Stimulated activated CD8-positive, alpha-beta memory T cell treated with anti-CD3 and anti-CD28 coated beads, Interleukin-15, amount 100 ng/mL, for 48 hours (primary cell): ENCODE data around the gene KLRF2.

Experiments used
- DNase-seq, 2 donors: peaks; one replicate each; pipeline ENCODE4 v3.0.0-alpha.2; 2020; ENCODE audit warnings: low read depth in 2 of 2

Gene KLRF2

GRCh38 chr12:9888665-9889273, 7.5 kb downstream of the KLRF2 start:
- no peak for DNase-seq

DNA sequence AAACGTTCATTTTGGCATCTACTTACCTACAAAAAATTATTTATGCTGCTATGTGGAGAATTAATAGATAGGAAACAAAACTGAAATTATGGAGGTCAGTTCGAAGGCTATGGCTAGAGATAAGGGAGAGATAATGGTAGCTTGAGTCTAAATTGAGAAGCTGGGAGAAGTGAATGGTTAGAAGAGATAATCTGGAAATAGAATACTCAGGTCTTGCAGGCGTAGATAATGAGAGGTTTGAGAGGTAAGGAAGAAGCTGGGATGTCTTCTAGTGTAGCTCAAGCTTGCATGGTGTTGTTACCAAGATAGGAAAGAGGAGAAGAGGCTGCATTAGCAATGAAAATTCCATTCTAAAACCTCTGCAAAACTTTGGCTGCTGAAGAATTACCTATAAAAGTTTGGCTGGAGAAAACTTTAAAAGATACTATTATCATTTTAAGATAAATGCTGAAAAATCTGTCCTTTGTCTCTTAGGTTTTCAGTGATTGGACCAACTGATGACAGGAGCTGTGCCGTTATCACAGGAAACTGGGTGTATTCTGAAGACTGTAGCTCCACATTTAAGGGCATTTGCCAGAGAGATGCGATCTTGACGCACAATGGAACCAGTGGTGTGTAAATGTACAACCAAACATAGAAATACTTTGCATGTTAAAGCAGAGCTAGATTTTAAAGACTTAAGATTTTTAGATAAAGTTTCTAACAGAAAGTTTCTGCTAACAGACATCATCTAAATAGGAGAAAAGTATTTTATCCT, 14.1 kb downstream of the KLRF2 start:
- DNase-seq: no peak

- no peak for DNase-seq
Observed at GRCh38 chr12:9897535-9897934, 16.2 kb downstream of the KLRF2 start.

GRCh38 chr12:9899209-9899608, 17.9 kb downstream of the KLRF2 start:
- DNase-seq: no peak

GRCh38 chr12:9900930-9901329, 19.6 kb downstream of the KLRF2 start:
- no peak for DNase-seq

DNA sequence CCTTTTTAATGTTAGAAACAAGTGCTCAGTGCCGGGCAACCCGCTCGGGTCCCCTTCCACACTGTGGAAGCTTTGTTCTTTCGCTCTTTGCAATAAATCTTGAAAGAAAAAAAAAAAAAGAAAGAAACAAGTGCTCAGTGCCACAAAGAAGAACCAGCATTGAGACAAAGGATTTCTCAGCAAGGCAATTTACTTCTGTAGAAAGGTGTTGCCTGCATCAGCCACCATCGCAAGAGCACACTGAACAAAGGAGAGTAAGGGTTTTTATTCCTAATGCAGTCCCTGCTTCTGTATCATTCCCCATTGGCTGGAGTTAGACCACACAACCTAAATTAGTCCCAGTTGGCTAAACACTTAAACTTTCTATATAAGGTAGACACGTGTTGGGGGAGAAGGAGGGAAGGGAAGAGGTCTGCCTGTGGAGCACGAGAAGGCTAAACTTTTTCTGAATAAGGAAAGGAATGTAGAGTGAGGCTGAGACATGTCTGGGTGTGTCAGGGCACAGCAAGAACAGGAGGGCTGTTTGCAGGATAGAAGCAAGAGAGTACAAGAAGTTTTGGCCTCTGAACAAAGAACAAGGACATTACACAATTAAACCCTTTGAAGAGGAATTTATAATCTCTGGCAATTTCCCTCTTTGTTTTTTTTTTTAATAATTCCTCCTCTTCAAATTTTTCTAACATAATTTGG, 21.4 kb downstream of the KLRF2 start:
- no peak for DNase-seq

GRCh38 chr12:9906873-9907272, 25.6 kb downstream of the KLRF2 start:
- DNase-seq: peak in 1 of 2 donors; percentile 20

- DNase-seq: no peak
Observed at GRCh38 chr12:9907769-9908168, 26.5 kb downstream of the KLRF2 start.

DNA sequence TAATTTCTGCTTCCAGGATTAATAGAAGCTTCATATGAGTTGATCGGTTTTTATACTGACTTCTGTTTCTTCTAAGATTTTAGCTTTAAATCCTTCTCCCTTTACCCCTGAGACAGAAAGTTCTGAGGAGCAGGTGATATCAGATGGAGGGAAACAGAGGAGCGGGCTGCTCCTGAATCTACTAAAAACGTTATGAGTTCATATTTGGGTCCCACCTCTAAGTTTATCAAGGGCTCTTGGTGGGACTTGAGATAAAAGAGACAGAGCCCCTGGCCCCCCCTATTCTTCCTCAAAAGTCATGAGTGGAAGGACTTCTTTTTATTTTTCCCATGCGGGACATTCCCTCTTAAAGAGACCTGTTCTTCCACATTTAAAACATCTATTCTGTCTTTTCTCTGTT, 27.1 kb downstream of the KLRF2 start:
- no peak for DNase-seq

GRCh38 chr12:9909724-9910123, 28.4 kb downstream of the KLRF2 start:
- DNase-seq: no peak

GRCh38 chr12:9910716-9911421, 29.6 kb downstream of the KLRF2 start:
- no peak for DNase-seq

DNA sequence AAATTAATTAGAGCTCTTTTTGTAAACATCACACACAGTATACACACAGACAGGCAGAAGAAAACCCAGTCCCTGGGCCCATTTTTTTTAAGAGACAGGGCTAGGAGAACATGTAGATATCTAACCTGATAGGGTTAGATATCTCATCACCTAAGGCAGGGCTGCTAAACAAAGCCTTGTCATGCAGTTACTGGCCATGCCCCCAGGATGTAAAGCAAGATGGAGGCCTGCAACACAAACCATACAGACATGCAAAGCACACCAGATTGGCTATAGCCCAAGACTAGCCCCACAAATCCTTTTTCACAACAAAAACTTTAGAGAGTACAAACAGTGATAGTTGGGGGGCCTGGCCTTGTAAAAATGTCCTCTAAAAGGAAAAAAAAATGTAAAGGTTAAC, 30.4 kb downstream of the KLRF2 start:
- DNase-seq: no peak

DNA sequence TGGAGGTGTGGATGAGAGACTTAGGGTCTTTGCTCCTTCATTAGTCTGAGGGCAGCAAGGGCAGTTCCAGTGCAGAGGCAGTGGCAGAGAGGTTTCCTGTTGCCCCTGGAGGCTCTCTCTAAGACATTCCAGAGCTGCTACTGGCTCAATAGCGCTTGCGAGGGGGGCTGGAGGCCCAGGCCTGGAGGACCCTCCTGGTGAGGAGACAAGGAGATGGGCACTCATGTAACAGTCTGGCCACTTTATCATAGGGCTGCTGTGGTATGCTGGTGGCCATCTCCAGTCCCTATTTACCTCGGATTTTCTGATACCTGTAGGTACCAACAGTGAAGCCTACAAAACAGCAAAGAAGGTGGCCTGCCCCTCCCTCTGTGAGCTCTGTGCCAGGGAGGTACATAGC, 38.2 kb downstream of the KLRF2 start:
- no peak for DNase-seq

- DNase-seq: no peak
Observed at GRCh38 chr12:9920451-9920850, 39.2 kb downstream of the KLRF2 start.

DNA sequence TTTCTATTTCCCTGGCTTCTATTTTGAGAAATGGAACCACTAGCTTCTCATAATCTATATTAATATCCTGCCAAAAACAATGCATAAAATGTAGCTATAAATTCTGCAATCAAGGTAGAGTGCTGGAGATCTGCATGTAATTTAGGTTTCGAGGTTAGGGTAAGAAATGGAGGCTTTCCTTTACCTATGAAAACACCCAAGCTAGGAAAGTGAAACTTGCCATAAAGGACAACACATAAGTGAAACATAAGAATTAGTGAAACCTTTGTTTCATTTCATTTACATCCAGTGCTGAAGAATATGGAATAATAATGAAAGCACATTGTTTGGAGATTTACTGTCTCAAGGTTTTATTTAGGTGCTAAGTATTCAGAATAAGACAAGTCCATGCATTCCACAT, 41.1 kb downstream of the KLRF2 start:
- DNase-seq: no peak

DNA sequence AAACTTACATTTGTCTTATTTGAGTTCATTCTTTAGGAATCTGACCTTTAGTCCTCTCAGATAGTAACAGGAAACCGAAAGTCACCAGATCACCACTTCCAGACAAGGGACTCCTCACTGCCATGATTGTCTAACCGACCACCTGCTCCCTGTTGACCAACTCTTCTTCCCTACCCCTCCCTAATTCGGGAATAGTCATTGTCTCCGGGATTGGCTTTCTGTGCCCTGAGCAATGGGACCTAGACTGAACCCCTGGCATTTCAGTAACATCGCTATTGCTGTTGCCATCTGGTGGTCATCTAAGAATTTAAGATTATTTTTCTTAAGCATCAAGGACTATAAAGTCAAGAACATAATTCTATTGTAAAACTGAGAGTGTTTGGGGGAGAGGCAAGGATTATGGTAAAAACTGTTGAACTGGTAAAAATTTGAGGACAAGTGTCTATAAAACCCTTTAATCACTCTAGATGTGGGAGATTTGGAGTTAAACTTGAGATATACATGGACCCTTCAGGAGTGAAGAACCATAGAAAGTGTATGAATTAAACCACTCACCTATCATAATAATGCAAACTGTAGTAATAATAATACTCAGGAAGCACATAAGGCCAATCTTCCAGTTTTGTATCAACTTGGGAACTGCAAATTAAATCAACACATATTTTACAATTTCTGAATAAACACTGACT, 44.6 kb downstream of the KLRF2 start:
- no peak for DNase-seq

- DNase-seq: no peak
Observed at GRCh38 chr12:9926876-9927275, 45.6 kb downstream of the KLRF2 start.

DNA sequence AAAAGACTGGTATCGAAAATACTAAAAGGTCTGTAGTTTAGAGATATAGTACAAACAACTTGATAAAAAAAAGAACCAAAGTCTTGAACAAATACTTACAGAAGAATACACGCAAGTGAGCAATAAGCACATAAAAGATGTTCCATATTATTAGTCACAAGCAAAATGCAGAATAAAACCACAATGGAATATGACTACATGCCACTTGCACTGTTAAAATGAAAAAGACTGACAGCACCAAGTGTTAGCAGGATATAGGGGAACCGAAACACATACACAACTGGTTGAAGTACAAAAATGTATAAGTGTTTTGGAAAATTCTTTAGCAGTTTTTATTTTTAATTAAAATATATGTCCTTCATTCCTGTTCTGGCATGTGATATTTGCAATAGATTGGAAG, 47.3 kb downstream of the KLRF2 start:
- DNase-seq: no peak

- DNase-seq: no peak
Observed at GRCh38 chr12:9931245-9931644, 50.0 kb downstream of the KLRF2 start.

GRCh38 chr12:9932270-9932669, 51.0 kb downstream of the KLRF2 start, which contains the start of gene CLEC2A:
Gene CLEC2A (minus strand): TSS chr12:9932370. CDS start chr12:9932329, 41 bp downstream.
- no peak for DNase-seq

- no peak for DNase-seq
Observed at GRCh38 chr12:9933958-9934357, 52.7 kb downstream of the KLRF2 start.

DNA sequence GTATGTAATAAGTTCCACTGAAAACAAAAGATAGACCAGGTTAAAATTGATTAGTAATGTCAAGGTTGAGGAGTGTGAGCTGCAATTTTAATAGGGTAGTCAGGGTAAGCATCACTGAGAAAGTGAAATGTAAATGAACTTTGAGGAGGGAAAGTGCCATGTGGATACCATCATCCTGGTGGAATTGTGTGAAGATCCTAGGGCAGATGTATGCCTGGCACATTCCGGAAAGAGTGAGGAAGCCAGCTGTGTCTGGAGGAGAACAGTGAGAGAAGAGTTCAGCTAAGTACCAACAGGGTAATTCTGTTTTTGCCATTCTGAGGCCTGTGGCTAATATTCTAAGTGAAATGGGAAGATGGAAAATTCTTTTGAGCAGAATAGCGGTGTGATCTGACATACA, 53.7 kb downstream of the KLRF2 start:
- DNase-seq: no peak
